Uterus (tissue), 2 donors: ENCODE results near the gene NRXN3.

Experiments used
- CTCF ChIP-seq, 4 experiments: fragments of 200-600 bp in 2 of 4; fragments of 450-650 bp in 2 of 4; sonication (generic) in 2 of 4; IDR thresholded peaks; one replicate each; pipeline ENCODE4 v1.5.1; 2016 to 2019; ENCODE audit warnings: antibody characterized with exemption in 4 of 4, mild to moderate bottlenecking in 2 of 4, moderate library complexity in 1 of 4
- POLR2A ChIP-seq, 2 donors: fragments of 450-650 bp; IDR thresholded peaks; one replicate each; pipeline ENCODE4 v1.6.1; 2016; ENCODE audit warnings: antibody characterized with exemption in 2 of 2, mild to moderate bottlenecking in 1 of 2, moderate library complexity in 1 of 2

DNA sequence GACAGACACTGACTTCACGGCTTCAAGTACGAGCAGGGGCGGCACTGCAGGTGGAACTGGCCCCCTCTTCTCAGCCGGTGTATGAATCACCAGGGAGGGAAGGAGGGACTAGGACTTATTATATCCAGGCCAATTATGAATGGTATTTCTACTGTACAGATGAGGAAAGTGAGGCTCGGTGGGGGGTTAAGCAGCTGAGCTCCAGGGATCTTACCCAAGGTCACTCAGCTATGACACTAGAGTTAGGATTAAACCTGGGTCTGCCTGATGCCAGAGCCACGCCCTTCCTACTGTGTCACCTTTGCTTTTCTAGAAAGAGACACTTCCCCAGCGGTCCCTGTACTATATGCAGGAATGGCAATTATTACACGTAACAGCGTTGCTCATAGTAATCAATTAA is 42.2 kb upstream of the NRXN3 start:
- TF ChIP-seq CTCF (IDR thresholded peaks at IDR 0.05) (no peak), POLR2A (IDR thresholded peaks at IDR 0.05) (no peak)
